ENCODE results near the gene LRRC57.

- no peak for TF ChIP-seq POLR2A (IDR thresholded peaks at IDR 0.05)
- TF ChIP-seq CTCF (IDR thresholded peaks at IDR 0.05): no peak
These were observed 44.8 kb downstream of the LRRC57 start for GRCh38 chr15:42503825-42504224.
